GM12878 (cell line): ENCODE results near the gene DHDDS. TPM values are rescaled to one million over a fixed set of nuclear protein-coding genes. Genes with fewer than 3 reads are reported as not detected.

Source experiments
- ATAC-seq: fragments of 200-7000 bp; cut with Tn5 transposase; 3 replicates; pipeline ENCODE4 v1.9.1; 2020; ENCODE audit warnings: mild to moderate bottlenecking, moderate library complexity
- BruUV-seq: library from RNA; stranded (reverse); fragments of 400-500 nt; replicated peaks from 2 replicates; lab custom pipeline; 2021; lab: Mats Ljungman, UMichigan
- CTCF ChIA-PET: fragments of 300-600 bp; sonication (Branson Sonifier 250); formaldehyde crosslinking; extraction: SDS; loops from one replicate; lab custom pipeline; 2021; ENCODE audit warnings: inconsistent platforms; lab: Yijun Ruan, JAX
- POLR2A ChIA-PET: fragments of 350-600 bp; formaldehyde crosslinking; extraction: SDS; loops from one replicate; lab custom pipeline; 2021; ENCODE audit warnings: inconsistent platforms; lab: Charles Lee
- RAD21 ChIA-PET: fragments of 300-600 bp; sonication (Branson Sonifier 250); formaldehyde crosslinking; loops from one replicate; lab custom pipeline; 2023; ENCODE audit warnings: antibody characterized with exemption; ENCODE audit not compliant: unreplicated experiment; lab: Charles Lee
- SMC1A ChIA-PET: fragments of 300-600 bp; sonication (Branson Sonifier 250); formaldehyde crosslinking; loops from one replicate; lab custom pipeline; 2023; ENCODE audit not compliant: unreplicated experiment, uncharacterized antibody; lab: Charles Lee
- DNase-seq: peaks from one replicate; pipeline ENCODE4 v3.0.0-alpha.2; 2011; ENCODE audit warnings: low read depth, low spot score
- FAIRE-seq: peaks from 3 replicates; lab custom pipeline; 2011; peaks lifted over from hg19 to GRCh38; lab: Jason Lieb, UNC
- H2AFZ ChIP-seq: 2 replicates; pipeline ENCODE4 v1.6.0; 2011; ENCODE audit warnings: low read depth, low read length, control low read depth; ENCODE audit not compliant: control insufficient read depth
- H3K27ac ChIP-seq: 2 replicates; pipeline ENCODE4 v1.5.1; 2011; ENCODE audit warnings: control low read depth; ENCODE audit not compliant: control insufficient read depth, insufficient read depth
- H3K27me3 ChIP-seq, 2 experiments: replicated peaks in 1 of 2; 2 replicates each; pipeline versions ENCODE4 v1.6.0 to v1.6.1; 2011; ENCODE audit warnings: low read length in 1 of 2; ENCODE audit not compliant: control insufficient read depth in 2 of 2, insufficient read depth in 2 of 2
- H3K36me3 ChIP-seq, 2 experiments: 2 replicates each; pipeline ENCODE4 v1.5.1; 2011; ENCODE audit warnings: low read length in 1 of 2; ENCODE audit not compliant: control insufficient read depth in 2 of 2, insufficient read depth in 2 of 2
- H3K4me1 ChIP-seq: 2 replicates; pipeline ENCODE4 v1.6.1; 2011; ENCODE audit warnings: mild to moderate bottlenecking, low read length, moderate library complexity, mixed read lengths; ENCODE audit not compliant: control insufficient read depth, insufficient read depth
- H3K4me2 ChIP-seq: 2 replicates; pipeline ENCODE4 v1.6.0; 2011; ENCODE audit warnings: control low read depth; ENCODE audit not compliant: control insufficient read depth, insufficient read depth
- H3K4me3 ChIP-seq: fragments of 200-600 bp; sonication (generic); 2 replicates; pipeline ENCODE4 v1.5.1; 2016
- H3K79me2 ChIP-seq: 2 replicates; pipeline ENCODE4 v1.6.0; 2011; ENCODE audit warnings: low read length; ENCODE audit not compliant: control insufficient read depth, insufficient read depth
- H3K9ac ChIP-seq: 2 replicates; pipeline ENCODE4 v1.8.0; 2011; ENCODE audit warnings: low read length, control low read depth, mixed read lengths; ENCODE audit not compliant: control insufficient read depth, insufficient read depth
- H3K9me3 ChIP-seq: replicated peaks from 3 replicates; pipeline ENCODE4 v1.5.1; 2011; ENCODE audit warnings: mild to moderate bottlenecking, low read length; ENCODE audit not compliant: control insufficient read depth, insufficient read depth
- H4K20me1 ChIP-seq: 2 replicates; pipeline ENCODE4 v1.6.0; 2011; ENCODE audit not compliant: control insufficient read depth, insufficient read depth
- ZBTB40 ChIP-seq: fragments of 450-650 bp; IDR thresholded peaks from 2 replicates; pipeline ENCODE4 v1.6.1; 2016; ENCODE audit warnings: mild to moderate bottlenecking, moderate library complexity, borderline replicate concordance
- ZNF207 ChIP-seq: fragments of 450-650 bp; IDR thresholded peaks from 2 replicates; pipeline ENCODE4 v1.6.1; 2014; ENCODE audit warnings: antibody characterized with exemption, mild to moderate bottlenecking, borderline replicate concordance
- WGBS: methylation state at CpG from one replicate; pipeline ENCODE4 v1.1.6; 2016; ENCODE audit warnings: low lambda C conversion rate; ENCODE audit not compliant: insufficient replicate concordance, insufficient coverage; ENCODE audit errors: missing lambda C conversion rate; 5-methylcytosine and 5-hydroxymethylcytosine counted together
- in situ Hi-C: fragments of 300-500 bp; cut with MboI; formaldehyde crosslinking; loops from 9 replicates; pipeline ENCODE4 v1.14.3; 2018; ENCODE audit warnings: mixed read lengths
- intact Hi-C: fragments of 100-400 bp; cut with micrococcal nuclease; formaldehyde crosslinking; loops from one replicate; pipeline ENCODE4 v1.14.2; 2022; ENCODE audit not compliant: unreplicated experiment
- polyA plus RNA-seq, 11 experiments: library from polyadenylated mRNA; depleted of rRNA in 4 of 11; unstranded in 6 of 11; stranded (reverse) in 5 of 11; fragments of >200 nt; fragmentation: Nextera tagmentation in 4 of 11; fragmentation: Illumina TruSeq in 1 of 11; extraction: Ambion mirVana in 4 of 11; extraction: Trizol in 1 of 11; gene quantifications; 1 replicate in 1 of 11; 2 replicates in 10 of 11; pipeline versions ENCODE4 v1.2.1 to v1.2.3, GENCODE V29; 2011 to 2016; ENCODE audit warnings: inconsistent platforms in 2 of 11, missing spikeins in 2 of 11, low read depth in 1 of 11
- total RNA-seq, 4 experiments: library from RNA; depleted of rRNA in 3 of 4; stranded (reverse); fragments of >200 nt in 3 of 4; fragmentation: Illumina TruSeq in 1 of 4; extraction: Trizol in 1 of 4; gene quantifications; 2 replicates each; pipeline versions ENCODE4 v1.2.1 to v1.2.3, GENCODE V29; 2013 to 2021

Gene DHDDS
- total and polyA plus RNA-seq, 10 of the 15 experiments (the other 5 are each of a cell fraction or from before 2014, with no cell fraction given), result 22.7 to 47.5 (median 36.4) TPM

DNA sequence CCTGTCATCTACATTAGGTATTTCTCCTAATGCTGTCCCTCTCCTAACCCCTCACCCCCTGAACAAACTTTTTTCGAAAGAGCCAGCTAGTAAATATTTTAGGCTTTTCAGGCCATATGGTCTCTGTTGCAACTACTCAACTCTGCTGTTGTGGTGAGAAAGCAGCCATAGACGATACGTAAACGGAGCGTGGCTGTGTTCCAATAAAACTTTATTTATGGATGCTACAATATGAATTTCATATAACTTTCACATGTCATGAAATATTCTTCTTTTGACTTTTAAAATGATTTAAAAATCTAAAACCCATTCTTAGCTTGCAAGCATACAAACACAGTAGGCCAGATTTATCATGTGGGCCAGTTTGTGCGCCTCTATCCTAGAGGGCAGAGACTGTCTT lies 86.2 kb downstream of the DHDDS start:
- Histone ChIP-seq H3K4me1 (peaks cover 10% of the 10 kb centered on the region; the same call in 1 of the 2 replicates), H3K4me2 (no peak overlapping the region), H4K20me1 (no peaks in the 10 kb centered on the region), H3K36me3 (no peaks in the 10 kb centered on the region), H3K27ac (no peak overlapping the region), H3K9me3 (no peaks in the 10 kb centered on the region), H3K9ac (no peak overlapping the region), H3K79me2 (no peaks in the 10 kb centered on the region), H3K27me3 (no peaks in the 10 kb centered on the region; a peak in 1 of 4 replicates), H2AFZ (no peak overlapping the region), H3K4me3 (no peak overlapping the region)
- DNase-seq (no peak), ATAC-seq (no peak), FAIRE-seq (no peak)
- in situ Hi-C loops, result no loop called here
- ChIA-PET RAD21 (interaction anchor here (1.2 kb wide), 1 partner anchor 20 kb away, joined by 3 read pairs; no protein-coding TSS in a partner anchor), CTCF (interaction anchor here (3.0 kb wide), 1 partner anchor 20 kb away, joined by 9 read pairs; no protein-coding TSS in a partner anchor), POLR2A (interaction anchor here (0.9 to 1.5 kb wide), 2 partner anchors 11 to 17 kb away, joined by 3 to 4 read pairs; no protein-coding TSS in a partner anchor), SMC1A (interaction anchor here (1.1 to 1.7 kb wide), 2 partner anchors 9 to 12 kb away, joined by 4 to 8 read pairs; no protein-coding TSS in a partner anchor)
- BruUV-seq, result no TSS peak
- intact Hi-C loops, result no loop called here
- 81% methylated on average over 6 of the region's 6 CpGs for WGBS
- TF ChIP-seq ZBTB40, result 0 out of 2 replicates have a peak, but pooled peaks have one; percentile 21
- no peak for TF ChIP-seq ZNF207
